Stimulated activated CD4-positive, alpha-beta T cell treated with anti-CD3 and anti-CD28 coated beads, Interleukin-1b, Interleukin-23, amount 100 ng/mL, for 48 hours (primary cell): ENCODE measurements around the gene RAD9B.
"Not testable (repeated sequence)": the region's sequence is repeated elsewhere in the genome, so short reads cannot be mapped to it uniquely, and the experiment has no call there.

Experiments used
- DNase-seq: peaks from one replicate; pipeline ENCODE4 v3.0.0-alpha.2; 2020

RAD9B gene

GRCh38 chr12:110530511-110530910 lies 28.4 kb downstream of the RAD9B start:
- DNase-seq = no peak

DNA sequence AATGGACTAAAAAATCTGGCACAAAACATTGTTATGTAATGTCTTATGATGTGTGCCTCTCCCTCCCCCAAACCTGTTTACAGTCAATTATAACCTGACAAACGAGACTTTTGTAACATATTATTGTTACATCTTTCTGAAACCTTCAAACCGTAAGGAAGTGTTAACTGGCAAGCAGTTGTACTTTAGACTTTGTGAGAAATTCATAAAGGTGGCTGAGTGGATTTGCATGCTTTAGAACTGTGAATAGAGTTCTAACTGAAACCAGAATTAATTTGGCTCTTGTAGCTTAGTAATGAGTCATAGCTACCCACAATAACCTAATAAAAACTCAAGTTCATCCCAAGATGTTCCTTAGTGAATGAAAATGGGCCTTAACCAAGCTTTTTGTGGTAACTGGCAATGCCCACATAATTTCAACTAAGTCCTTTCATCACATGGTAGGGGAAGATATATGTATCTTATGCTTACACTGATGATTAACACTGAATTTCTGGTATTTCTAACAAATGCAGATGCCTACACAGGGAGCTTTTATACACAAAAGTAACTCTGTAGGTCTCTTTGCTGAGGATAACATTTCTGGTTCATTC lies 29.7 kb downstream of the RAD9B start:
- DNase-seq = no peak

GRCh38 chr12:110532644-110533043 lies 30.5 kb downstream of the RAD9B start:
- no peak for DNase-seq

DNA sequence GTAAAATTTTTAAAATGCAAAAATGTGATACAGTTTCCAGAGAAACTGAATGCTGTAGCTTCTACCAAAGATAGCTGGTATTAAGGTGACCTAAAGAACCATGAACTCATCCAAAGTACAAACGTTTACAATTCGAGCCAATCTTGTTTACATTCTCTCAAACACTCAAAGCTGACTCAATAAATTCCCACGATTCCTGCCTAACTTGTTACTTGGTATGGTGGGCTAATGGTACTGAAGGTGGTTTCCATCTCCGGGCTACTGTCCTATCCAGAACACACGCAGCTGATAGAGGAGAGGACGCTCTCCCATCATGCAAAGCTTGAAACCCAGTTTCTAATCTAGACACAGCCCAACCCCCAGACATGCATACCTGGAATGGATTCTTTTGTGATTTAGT lies 31.5 kb downstream of the RAD9B start:
- DNase-seq = no peak

DNA sequence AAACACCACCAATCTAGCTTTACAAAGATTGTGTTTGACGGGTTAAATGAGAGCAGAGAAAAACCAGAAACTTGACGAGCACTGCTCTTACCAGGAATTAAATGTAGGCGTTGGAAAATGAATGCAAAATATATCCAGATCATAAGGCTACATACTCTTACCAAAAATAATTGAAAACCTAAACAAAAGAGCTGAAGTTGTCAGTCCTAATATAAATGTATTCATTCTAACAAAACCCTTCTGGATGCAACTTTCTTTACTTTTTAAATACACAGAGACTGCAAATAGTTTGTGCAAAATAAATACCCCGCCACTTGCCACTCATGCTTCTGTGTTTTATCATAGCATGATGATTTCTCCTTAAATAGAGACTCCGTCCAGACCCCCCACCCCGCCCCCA lies 32.7 kb downstream of the RAD9B start:
- no peak for DNase-seq

DNA sequence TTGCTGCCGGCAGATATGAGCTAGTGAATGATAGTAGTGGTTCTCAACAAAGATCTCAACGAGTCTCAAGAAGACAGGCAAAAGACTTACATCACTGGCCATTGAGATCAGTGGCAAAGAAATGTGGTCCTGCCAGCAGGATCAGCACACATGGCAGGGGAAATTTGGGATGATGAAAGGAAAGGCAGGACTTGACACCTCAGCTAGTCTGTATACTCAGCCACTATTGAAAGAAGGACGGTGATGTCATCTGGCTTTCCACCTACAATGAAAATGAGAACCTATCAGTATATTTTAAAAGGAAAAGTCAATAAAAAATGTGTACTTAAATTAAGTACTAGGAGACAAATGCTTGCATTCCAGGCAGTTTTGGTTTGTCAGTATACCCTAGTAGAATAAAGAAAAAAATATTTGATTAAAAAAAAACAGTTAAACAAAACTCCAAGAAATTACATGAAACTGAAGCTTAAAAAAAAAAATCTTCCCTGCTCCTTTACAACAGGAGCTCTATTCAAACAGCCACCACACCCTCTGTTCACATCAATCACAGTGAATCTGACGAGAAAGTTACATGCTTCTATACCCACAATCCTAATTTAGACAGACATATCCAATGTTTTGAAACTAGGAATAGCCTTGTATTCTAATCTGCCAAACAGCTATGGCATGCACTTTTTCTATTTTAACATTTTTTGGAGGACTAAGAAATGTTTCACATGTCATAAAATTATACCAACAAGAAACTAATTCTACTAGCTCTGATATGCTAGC lies 34.9 kb downstream of the RAD9B start:
- DNase-seq = no peak

DNA sequence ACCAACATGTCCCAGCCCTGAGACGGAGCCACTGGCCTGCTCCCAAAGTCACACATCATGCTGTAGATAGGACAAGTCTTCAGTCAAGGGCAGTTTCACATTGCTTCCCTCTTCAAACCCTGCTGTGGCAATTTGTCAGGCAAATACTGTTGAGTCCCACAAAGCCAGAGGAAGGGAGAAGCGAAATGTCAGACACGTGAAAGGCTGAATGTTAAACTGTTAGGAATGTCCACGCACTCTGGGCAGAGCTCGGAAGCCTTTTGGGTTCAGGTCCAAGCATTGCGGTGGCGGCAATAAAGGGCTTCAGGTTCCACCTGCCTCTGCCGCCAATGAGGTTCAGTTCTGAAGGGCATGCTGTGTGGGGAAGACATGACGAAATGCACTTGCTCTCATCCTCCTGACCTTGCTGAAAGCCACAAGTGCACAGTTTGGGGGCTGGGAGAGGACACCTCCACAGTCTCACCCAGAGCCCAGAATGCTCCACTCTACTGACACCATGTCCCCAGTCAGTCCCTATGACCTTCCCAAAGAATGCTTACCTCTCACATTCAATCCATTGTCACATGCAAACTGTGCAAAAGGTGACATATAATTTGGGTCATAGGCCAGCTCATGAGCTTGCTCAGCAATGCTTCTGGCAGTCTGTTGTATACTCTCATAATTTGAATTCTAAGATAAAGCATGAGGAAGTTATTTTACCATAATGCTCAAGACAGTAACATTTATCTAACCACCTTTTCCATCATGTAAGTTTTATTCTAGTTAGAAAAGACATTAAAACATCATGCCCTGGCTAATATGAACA lies 35.7 kb downstream of the RAD9B start:
- no peak for DNase-seq

GRCh38 chr12:110538869-110539622 lies 36.9 kb downstream of the RAD9B start:
- DNase-seq = no peak

DNA sequence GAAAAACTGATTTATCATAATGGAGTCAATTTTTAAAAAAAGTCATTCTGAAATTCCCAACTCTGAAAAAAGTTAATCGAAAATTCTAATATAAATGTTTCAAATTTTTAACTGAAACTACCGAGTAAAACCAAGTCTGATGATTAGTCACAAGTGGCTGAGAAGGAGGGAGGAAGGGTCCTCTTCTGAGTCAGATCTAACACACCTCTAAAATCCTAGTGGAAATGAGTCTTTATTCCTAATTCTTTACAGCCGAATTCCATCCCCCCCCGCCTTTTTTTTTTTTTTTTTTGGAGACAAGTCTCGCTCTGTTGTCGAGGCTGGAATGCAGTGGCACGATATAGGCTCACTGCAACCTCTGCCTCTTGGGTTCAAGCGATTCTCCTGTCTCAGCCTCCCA lies 37.9 kb downstream of the RAD9B start:
- no peak for DNase-seq

GRCh38 chr12:110543252-110543959 lies 41.3 kb downstream of the RAD9B start:
- DNase-seq = no peak

DNA sequence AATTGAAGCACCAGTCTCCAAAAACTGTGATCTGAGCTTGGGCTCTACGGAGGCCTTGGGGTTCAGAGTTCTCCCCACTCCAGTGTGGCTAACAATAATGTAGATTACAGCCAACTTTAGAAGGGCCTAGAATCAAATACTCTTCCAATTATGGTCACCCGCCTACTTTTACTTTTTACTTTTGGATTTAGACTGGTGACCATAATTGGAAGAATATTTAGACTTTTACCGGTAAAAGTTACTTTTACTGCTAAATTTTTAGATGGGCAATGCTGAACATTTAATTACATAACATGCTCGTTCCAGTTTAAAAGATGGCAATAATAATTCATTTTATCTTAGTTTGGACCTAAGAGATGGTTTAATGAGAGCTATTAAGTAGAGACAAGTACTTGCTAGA lies 41.8 kb downstream of the RAD9B start:
- no peak for DNase-seq

DNA sequence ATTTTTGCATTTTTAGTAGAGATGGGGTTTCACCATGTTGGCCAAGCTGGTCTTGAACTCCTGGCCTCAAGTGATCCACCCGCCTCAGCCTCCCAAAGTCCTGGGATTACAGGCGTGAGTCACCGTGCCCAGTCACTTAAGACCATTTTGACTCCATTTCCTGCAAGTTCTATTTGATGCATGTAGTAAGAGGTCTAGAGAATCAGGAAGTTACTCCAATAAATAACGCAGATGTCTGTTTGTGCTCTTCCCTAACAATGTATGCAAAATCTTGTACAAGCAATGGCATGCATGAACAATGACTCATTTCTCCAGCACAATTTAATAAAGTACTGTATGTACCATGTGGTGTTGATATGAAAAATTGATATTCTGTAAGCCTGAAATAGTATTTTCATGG lies 43.1 kb downstream of the RAD9B start:
- DNase-seq = not testable (repeated sequence)

- DNase-seq = no peak
These were observed 43.7 kb downstream of the RAD9B start for GRCh38 chr12:110545812-110546211.

GRCh38 chr12:110546339-110546738 lies 44.2 kb downstream of the RAD9B start:
- no peak for DNase-seq

- no peak for DNase-seq
These were observed 45.0 kb downstream of the RAD9B start for GRCh38 chr12:110547090-110547489.

GRCh38 chr12:110548678-110549077 lies 46.5 kb downstream of the RAD9B start:
- no peak for DNase-seq

DNA sequence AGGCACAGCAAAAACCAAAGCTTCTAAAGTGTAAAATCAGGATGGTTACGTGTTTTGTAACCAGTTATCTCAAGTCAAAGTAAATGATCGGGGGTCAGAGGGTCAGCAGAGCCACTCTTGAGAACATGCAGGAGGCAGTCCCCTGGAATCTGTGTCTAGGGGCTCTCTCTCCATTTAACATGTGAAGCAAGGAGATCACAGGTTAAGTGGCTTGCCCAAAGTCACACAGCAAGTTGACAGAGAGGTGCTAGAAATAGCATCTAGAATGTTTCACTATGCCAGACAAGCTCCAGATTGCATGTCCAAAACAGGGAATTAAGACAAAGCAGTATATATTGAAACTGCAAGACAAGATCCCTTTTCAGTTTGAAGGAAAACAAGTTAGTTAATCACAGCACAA lies 47.6 kb downstream of the RAD9B start:
- no peak for DNase-seq

GRCh38 chr12:110550981-110551380 lies 48.9 kb downstream of the RAD9B start:
- DNase-seq = no peak
